ENCODE measurements around the gene MGAT4A.

The MGAT4A gene

DNA sequence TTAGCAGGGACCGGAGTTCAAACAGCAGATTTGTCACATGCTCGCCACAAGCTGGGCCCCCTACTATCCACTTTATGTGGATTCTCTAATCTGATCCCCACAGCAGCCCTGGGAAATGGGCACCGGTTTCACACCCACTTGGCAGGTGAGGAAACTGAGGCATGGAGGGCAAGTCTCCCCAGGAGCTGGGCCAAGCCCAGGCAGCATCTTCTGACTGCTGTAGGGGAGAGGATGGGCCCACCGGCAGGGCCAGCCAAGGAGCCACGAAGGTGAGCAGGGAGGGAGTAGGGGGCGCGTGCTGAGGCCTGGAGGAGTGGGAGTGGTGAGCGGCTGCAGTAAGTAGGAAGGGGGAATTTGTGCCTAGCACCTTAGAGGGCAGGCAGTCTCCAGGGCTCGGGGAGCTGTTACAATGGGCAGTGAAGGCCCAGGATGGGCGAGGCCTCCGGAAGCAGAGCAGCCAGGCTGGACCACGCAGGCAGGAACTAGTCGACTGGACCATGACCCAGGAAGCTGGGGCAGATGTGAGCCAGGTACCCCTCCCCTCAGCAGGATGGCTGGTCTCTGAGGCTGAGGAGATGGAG lies 159.7 kb downstream of the MGAT4A start:
- no peak overlapping the region for H3K27ac ChIP-seq
- no peaks in the 10 kb centered on the region for H3K27me3 ChIP-seq (ENCODE audit: insufficient read depth, low read depth, severe bottlenecking)
- H3K4me3 ChIP-seq (ENCODE audit: low read depth, low read length): no peak overlapping the region
- DNase-seq: no peak
- H3K36me3 ChIP-seq: peaks cover 18% of the 10 kb centered on the region
- no peaks in the 10 kb centered on the region for H3K9me3 ChIP-seq (ENCODE audit: severe bottlenecking)
- TF ChIP-seq, protein P1, sequence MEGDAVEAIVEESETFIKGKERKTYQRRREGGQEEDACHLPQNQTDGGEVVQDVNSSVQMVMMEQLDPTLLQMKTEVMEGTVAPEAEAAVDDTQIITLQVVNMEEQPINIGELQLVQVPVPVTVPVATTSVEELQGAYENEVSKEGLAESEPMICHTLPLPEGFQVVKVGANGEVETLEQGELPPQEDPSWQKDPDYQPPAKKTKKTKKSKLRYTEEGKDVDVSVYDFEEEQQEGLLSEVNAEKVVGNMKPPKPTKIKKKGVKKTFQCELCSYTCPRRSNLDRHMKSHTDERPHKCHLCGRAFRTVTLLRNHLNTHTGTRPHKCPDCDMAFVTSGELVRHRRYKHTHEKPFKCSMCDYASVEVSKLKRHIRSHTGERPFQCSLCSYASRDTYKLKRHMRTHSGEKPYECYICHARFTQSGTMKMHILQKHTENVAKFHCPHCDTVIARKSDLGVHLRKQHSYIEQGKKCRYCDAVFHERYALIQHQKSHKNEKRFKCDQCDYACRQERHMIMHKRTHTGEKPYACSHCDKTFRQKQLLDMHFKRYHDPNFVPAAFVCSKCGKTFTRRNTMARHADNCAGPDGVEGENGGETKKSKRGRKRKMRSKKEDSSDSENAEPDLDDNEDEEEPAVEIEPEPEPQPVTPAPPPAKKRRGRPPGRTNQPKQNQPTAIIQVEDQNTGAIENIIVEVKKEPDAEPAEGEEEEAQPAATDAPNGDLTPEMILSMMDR (IDR thresholded peaks at IDR 0.05; ENCODE audit: low read depth, low read length): no peak

DNA sequence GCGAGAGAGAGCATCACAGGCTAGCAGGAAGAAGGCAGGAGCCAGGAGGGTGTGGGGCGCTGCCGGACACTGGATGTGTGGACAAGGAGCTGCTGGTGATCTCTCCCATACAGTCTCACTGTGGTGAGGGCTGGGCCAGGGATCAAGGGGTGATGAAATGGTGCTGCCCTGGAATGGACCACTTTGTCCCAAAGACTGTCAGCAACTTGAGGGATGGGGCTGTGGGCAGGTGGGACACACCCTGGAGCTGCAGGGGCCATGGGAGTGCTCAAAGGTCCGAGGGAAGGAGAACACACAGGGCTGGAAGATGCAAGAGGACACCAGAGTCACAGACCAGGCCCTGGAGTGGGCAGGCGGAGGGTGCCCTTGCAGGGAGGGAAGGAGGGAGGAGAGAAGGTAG lies 160.6 kb downstream of the MGAT4A start:
- H3K36me3 ChIP-seq: peaks cover 18% of the 10 kb centered on the region
- DNase-seq: no peak
- TF ChIP-seq, protein P1 (IDR thresholded peaks at IDR 0.05; ENCODE audit: low read depth, low read length): no peak
- H3K4me3 ChIP-seq (ENCODE audit: low read depth, low read length): no peak overlapping the region
- no peaks in the 10 kb centered on the region for H3K9me3 ChIP-seq (ENCODE audit: severe bottlenecking)
- H3K27me3 ChIP-seq (ENCODE audit: insufficient read depth, low read depth, severe bottlenecking): no peaks in the 10 kb centered on the region
- no peak overlapping the region for H3K27ac ChIP-seq

DNA sequence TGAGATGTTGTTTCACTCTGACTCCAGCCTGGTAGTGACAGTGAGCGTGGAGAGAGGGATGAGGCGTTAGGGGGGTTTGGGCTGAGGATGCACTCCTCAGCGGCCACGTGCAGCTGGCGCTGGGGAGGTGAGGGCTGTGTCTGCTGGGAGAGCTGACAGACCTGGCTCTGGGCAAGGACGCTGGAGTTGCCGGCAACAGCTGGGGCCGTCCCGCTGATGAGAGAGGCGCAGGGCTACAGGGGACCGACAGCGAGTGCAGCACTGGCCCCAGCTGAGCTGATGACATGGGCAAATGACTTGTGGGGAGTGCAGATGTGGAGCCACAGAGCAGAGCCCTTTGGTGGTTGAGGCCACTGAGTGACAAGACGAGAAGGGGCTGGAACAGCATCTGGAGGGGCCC lies 161.0 kb downstream of the MGAT4A start:
- Histone ChIP-seq H3K9me3 (ENCODE audit: severe bottlenecking) (no peaks in the 10 kb centered on the region), H3K27ac (no peak overlapping the region), H3K36me3 (peaks cover 19% of the 10 kb centered on the region), H3K4me3 (ENCODE audit: low read depth, low read length) (no peak overlapping the region), H3K27me3 (ENCODE audit: insufficient read depth, low read depth, severe bottlenecking) (no peaks in the 10 kb centered on the region)
- no peak for DNase-seq
- TF ChIP-seq, protein P1 (IDR thresholded peaks at IDR 0.05; ENCODE audit: low read depth, low read length): no peak

DNA sequence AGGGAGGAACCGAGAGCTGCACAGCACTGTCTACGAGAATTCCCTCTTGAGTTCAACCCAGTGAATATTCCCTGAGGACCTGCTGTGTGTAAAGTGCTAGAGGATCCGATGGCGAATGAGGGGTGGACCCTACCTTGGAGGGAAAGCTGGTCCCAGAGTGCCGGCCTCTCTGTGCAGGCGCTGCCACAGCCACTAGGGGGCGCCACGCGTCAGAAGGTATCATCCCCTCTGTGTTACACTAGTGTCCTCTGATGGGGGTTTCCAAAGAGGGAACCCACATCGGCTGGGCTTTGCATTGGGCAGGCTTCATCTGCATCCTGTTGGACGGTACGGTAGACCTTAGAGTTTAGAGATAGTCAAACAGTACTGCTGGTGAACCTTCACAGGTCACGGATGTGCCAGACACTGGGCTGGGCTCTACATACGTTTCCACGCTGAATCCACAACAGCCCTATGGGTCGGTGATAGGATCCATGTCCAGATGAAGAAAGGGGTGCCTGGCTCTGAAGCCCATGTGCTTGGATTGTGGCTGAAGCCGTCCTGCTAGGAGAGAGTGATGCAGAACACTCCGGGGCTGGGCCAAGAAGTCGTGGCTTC lies 161.6 kb downstream of the MGAT4A start:
- H3K9me3 ChIP-seq (ENCODE audit: severe bottlenecking): no peaks in the 10 kb centered on the region
- TF ChIP-seq, protein P1 (IDR thresholded peaks at IDR 0.05; ENCODE audit: low read depth, low read length): peak; percentile 94
- peak; percentile 67 for DNase-seq
- no peaks in the 10 kb centered on the region for H3K27me3 ChIP-seq (ENCODE audit: insufficient read depth, low read depth, severe bottlenecking)
- H3K27ac ChIP-seq: no peak overlapping the region
- H3K36me3 ChIP-seq: peaks cover 23% of the 10 kb centered on the region
- H3K4me3 ChIP-seq (ENCODE audit: low read depth, low read length): no peak overlapping the region
